Smooth muscle cell (in vitro differentiated cells): Measurements from ENCODE around the gene ELF5. TPM values are rescaled to one million over a fixed set of nuclear protein-coding genes. Genes with fewer than 3 reads are reported as not detected.

Experiments
- DNase-seq: peaks from one replicate; lab custom pipeline; 2025; ENCODE audit not compliant: unreplicated experiment; lab: John Stamatoyannopoulos, UW
- H2AFZ ChIP-seq: fragments of 200-600 bp; sonication (generic); 2 replicates; pipeline ENCODE4 v1.6.0; 2016; ENCODE audit warnings: antibody characterized with exemption, low read depth, mild to moderate bottlenecking
- H3F3A ChIP-seq: fragments of 200-600 bp; sonication (generic); 2 replicates; pipeline ENCODE4 v1.6.0; 2017; ENCODE audit warnings: antibody characterized with exemption, low read depth
- H3K27ac ChIP-seq: fragments of 200-600 bp; sonication (generic); 2 replicates; pipeline ENCODE4 v1.5.1; 2016; ENCODE audit warnings: low read depth, mild to moderate bottlenecking
- H3K27me3 ChIP-seq: fragments of 200-600 bp; sonication (generic); 2 replicates; pipeline ENCODE4 v1.6.1; 2016; ENCODE audit warnings: low read depth, mild to moderate bottlenecking
- H3K36me3 ChIP-seq: fragments of 200-600 bp; sonication (generic); 2 replicates; pipeline ENCODE4 v1.5.1; 2016; ENCODE audit warnings: low read depth
- H3K4me1 ChIP-seq: fragments of 200-600 bp; sonication (generic); 2 replicates; pipeline ENCODE4 v1.5.1; 2016; ENCODE audit warnings: low read depth
- H3K4me2 ChIP-seq: fragments of 200-600 bp; sonication (generic); 2 replicates; pipeline ENCODE4 v1.6.0; 2016; ENCODE audit warnings: mild to moderate bottlenecking
- H3K4me3 ChIP-seq: fragments of 200-600 bp; sonication (generic); 2 replicates; pipeline ENCODE4 v1.5.1; 2016; ENCODE audit warnings: mild to moderate bottlenecking
- H3K79me2 ChIP-seq: fragments of 200-600 bp; sonication (generic); 2 replicates; pipeline ENCODE4 v1.6.0; 2016; ENCODE audit warnings: low read depth, mild to moderate bottlenecking
- H3K9ac ChIP-seq: fragments of 200-600 bp; sonication (generic); 2 replicates; pipeline ENCODE4 v1.6.0; 2016; ENCODE audit warnings: low read depth
- H3K9me3 ChIP-seq: fragments of 200-600 bp; sonication (generic); replicated peaks from 2 replicates; pipeline ENCODE4 v1.5.1; 2016; ENCODE audit warnings: low read depth
- H4K20me1 ChIP-seq: fragments of 200-600 bp; sonication (generic); 2 replicates; pipeline ENCODE4 v1.6.0; 2016; ENCODE audit warnings: low read depth
- WGBS: methylation state at CpG from one replicate; pipeline ENCODE4 v1.1.7; 2016; ENCODE audit warnings: low lambda C conversion rate; 5-methylcytosine and 5-hydroxymethylcytosine counted together
- polyA plus RNA-seq: library from polyadenylated mRNA; unstranded; fragments of >200 nt; fragmentation: Nextera tagmentation; extraction: Ambion mirVana; gene quantifications from 2 replicates; pipeline ENCODE4 v1.2.1, GENCODE V29; 2016
- total RNA-seq: library from RNA; depleted of rRNA; stranded (reverse); fragments of >200 nt; gene quantifications from 2 replicates; pipeline ENCODE4 v1.2.3, GENCODE V29; 2014
- TF ChIP-seq, protein P1 (sequence below): fragments of 200-600 bp; sonication (generic); IDR thresholded peaks from 2 replicates; pipeline ENCODE4 v1.5.1; 2017; ENCODE audit warnings: borderline replicate concordance, mild to moderate bottlenecking, antibody characterized with exemption; ENCODE audit not compliant: insufficient read depth, poor library complexity, severe bottlenecking

The ELF5 gene
- total and polyA plus RNA-seq, 2 experiments from 2014 or later: 0.67 TPM; not detected in 1

GRCh38 chr11:34473603-34474169 lies 39.9 kb downstream of the ELF5 start:
- Histone ChIP-seq H3K4me3 (no peak overlapping the region), H3K9ac (no peak overlapping the region), H4K20me1 (no peaks in the 10 kb centered on the region), H3K4me1 (no peaks in the 10 kb centered on the region), H3K27ac (no peak overlapping the region), H3K4me2 (no peak overlapping the region), H3K27me3 (peaks cover 12% of the 10 kb centered on the region), H3K9me3 (no peaks in the 10 kb centered on the region), H3K79me2 (no peaks in the 10 kb centered on the region), H3F3A (no peaks in the 10 kb centered on the region), H2AFZ (no peak overlapping the region), H3K36me3 (no peaks in the 10 kb centered on the region)
- WGBS: 96% methylated on average over 4 of the region's 4 CpGs
- TF ChIP-seq, protein P1, sequence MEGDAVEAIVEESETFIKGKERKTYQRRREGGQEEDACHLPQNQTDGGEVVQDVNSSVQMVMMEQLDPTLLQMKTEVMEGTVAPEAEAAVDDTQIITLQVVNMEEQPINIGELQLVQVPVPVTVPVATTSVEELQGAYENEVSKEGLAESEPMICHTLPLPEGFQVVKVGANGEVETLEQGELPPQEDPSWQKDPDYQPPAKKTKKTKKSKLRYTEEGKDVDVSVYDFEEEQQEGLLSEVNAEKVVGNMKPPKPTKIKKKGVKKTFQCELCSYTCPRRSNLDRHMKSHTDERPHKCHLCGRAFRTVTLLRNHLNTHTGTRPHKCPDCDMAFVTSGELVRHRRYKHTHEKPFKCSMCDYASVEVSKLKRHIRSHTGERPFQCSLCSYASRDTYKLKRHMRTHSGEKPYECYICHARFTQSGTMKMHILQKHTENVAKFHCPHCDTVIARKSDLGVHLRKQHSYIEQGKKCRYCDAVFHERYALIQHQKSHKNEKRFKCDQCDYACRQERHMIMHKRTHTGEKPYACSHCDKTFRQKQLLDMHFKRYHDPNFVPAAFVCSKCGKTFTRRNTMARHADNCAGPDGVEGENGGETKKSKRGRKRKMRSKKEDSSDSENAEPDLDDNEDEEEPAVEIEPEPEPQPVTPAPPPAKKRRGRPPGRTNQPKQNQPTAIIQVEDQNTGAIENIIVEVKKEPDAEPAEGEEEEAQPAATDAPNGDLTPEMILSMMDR: no peak
- DNase-seq: no peak

GRCh38 chr11:34468209-34468841 lies 45.3 kb downstream of the ELF5 start:
- H3K36me3 ChIP-seq: no peaks in the 10 kb centered on the region
- no peak overlapping the region for H3K9ac ChIP-seq
- no peak overlapping the region for H2AFZ ChIP-seq
- DNase-seq: no peak
- WGBS: 61% methylated on average over 8 of the region's 8 CpGs
- no peaks in the 10 kb centered on the region for H4K20me1 ChIP-seq
- H3K27me3 ChIP-seq: no peaks in the 10 kb centered on the region
- no peak overlapping the region for H3K4me2 ChIP-seq
- no peaks in the 10 kb centered on the region for H3K79me2 ChIP-seq
- peaks cover 5% of the 10 kb centered on the region for H3K9me3 ChIP-seq
- TF ChIP-seq, protein P1: peak; percentile 45
- no peaks in the 10 kb centered on the region for H3F3A ChIP-seq
- no peaks in the 10 kb centered on the region for H3K4me1 ChIP-seq
- H3K27ac ChIP-seq: no peak overlapping the region
- no peak overlapping the region for H3K4me3 ChIP-seq

DNA sequence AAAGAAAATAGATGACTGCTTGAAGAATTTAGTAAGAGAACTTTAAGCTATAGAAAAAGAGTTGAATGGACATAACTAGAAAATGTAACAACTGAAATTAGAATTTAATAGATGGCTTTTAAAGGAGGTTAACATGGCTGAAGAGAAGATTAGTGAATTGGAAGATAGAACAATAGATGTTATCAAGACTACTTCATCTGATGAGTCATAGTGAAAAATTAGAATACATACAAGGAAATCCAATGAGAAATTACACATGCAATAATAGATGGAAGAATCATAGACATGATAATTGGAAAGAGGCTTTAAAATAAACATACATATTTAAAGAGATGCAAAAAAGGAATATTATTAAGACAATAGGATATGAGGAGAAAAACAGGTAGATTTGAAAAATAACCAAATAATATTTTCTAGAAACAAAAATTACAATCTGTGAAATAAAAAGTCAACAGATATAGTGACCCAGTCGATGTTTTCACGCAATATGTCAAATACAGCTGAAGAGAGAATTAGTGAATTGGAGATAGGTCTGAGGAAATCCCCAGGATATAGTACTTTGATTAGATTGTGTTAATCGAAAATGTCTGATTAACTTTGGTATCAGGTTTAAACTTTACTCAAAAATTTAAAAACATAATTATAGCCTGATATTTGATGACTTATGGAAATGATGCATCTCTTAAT lies 46.6 kb downstream of the ELF5 start:
- Histone ChIP-seq H3K27ac (no peak overlapping the region), H3K9me3 (peaks cover 5% of the 10 kb centered on the region), H4K20me1 (no peaks in the 10 kb centered on the region), H3K79me2 (no peaks in the 10 kb centered on the region), H2AFZ (no peak overlapping the region), H3K4me1 (no peaks in the 10 kb centered on the region), H3K9ac (no peak overlapping the region), H3F3A (no peaks in the 10 kb centered on the region), H3K36me3 (no peaks in the 10 kb centered on the region), H3K4me2 (no peak overlapping the region), H3K4me3 (no peak overlapping the region), H3K27me3 (no peaks in the 10 kb centered on the region)
- TF ChIP-seq, protein P1: no peak
- 86% methylated on average over 3 of the region's 3 CpGs for WGBS
- DNase-seq: no peak
